ENCODE data around the gene KCNE5.
"Not testable (repeated sequence)": the region's sequence is repeated elsewhere in the genome, so short reads cannot be mapped to it uniquely, and the experiment has no call there.

Gene KCNE5

GRCh38 chrX:109601486-109601885 is 23.5 kb downstream of the KCNE5 start:
- no peak for DNase-seq

GRCh38 chrX:109600237-109600651 is 24.7 kb downstream of the KCNE5 start:
- no peak for DNase-seq

- DNase-seq = no peak
Measured at GRCh38 chrX:109596015-109596414, 29.0 kb downstream of the KCNE5 start.

GRCh38 chrX:109590176-109590575 is 34.8 kb downstream of the KCNE5 start:
- DNase-seq = no peak

GRCh38 chrX:109585488-109585887 is 39.5 kb downstream of the KCNE5 start:
- no peak for DNase-seq

- DNase-seq = no peak
Measured at GRCh38 chrX:109578916-109579315, 46.1 kb downstream of the KCNE5 start.

GRCh38 chrX:109577055-109577454 is 47.9 kb downstream of the KCNE5 start:
- DNase-seq = no peak

- DNase-seq = not testable (repeated sequence)
Measured at GRCh38 chrX:109576083-109576482, 48.9 kb downstream of the KCNE5 start.
